NCI-H146 treated with DMSO at 0.1 percent for 48 hours (cell line): ENCODE measurements around the gene ZCWPW2.

ENCODE experiments used
- DNase-seq: peaks from one replicate; lab custom pipeline; 2025; ENCODE audit not compliant: unreplicated experiment; lab: John Stamatoyannopoulos, UW

The ZCWPW2 gene

GRCh38 chr3:28349469-28350000, 1.0 kb downstream of the ZCWPW2 start:
- DNase-seq = no peak

GRCh38 chr3:28376424-28376823, 27.9 kb downstream of the ZCWPW2 start:
- no peak for DNase-seq

GRCh38 chr3:28386049-28386448, 37.5 kb downstream of the ZCWPW2 start:
- DNase-seq = no peak

GRCh38 chr3:28388978-28389377, 40.5 kb downstream of the ZCWPW2 start:
- DNase-seq = no peak

GRCh38 chr3:28399206-28399605, 50.7 kb downstream of the ZCWPW2 start:
- DNase-seq = no peak

GRCh38 chr3:28406241-28406640, 57.7 kb downstream of the ZCWPW2 start:
- no peak for DNase-seq

GRCh38 chr3:28449398-28449797, 100.9 kb downstream of the ZCWPW2 start:
- DNase-seq = no peak

GRCh38 chr3:28462866-28463265, 114.3 kb downstream of the ZCWPW2 start:
- DNase-seq = no peak

GRCh38 chr3:28467414-28467813, 118.9 kb downstream of the ZCWPW2 start:
- no peak for DNase-seq

GRCh38 chr3:28476194-28476593, 127.7 kb downstream of the ZCWPW2 start:
- DNase-seq = peak; percentile 0

- no peak for DNase-seq
Observed at GRCh38 chr3:28476764-28477163, 128.2 kb downstream of the ZCWPW2 start.

GRCh38 chr3:28485164-28485563, 136.6 kb downstream of the ZCWPW2 start:
- no peak for DNase-seq

GRCh38 chr3:28495301-28495700, 146.8 kb downstream of the ZCWPW2 start:
- no peak for DNase-seq

GRCh38 chr3:28502397-28502937, 153.9 kb downstream of the ZCWPW2 start:
- DNase-seq = no peak

- no peak for DNase-seq
Observed at GRCh38 chr3:28504976-28505375, 156.5 kb downstream of the ZCWPW2 start.

- no peak for DNase-seq
Observed at GRCh38 chr3:28521663-28522062, 173.1 kb downstream of the ZCWPW2 start.

- DNase-seq = no peak
Observed at GRCh38 chr3:28542351-28542750, 193.8 kb downstream of the ZCWPW2 start.

- no peak for DNase-seq
Observed at GRCh38 chr3:28544236-28544635, 195.7 kb downstream of the ZCWPW2 start.

GRCh38 chr3:28544831-28545230, 196.3 kb downstream of the ZCWPW2 start:
- no peak for DNase-seq

- no peak for DNase-seq
Observed at GRCh38 chr3:28547677-28548076, 199.2 kb downstream of the ZCWPW2 start.

- no peak for DNase-seq
Observed at GRCh38 chr3:28553175-28553574, 204.7 kb downstream of the ZCWPW2 start.

GRCh38 chr3:28556195-28556594, 207.7 kb downstream of the ZCWPW2 start:
- no peak for DNase-seq

- DNase-seq = no peak
Observed at GRCh38 chr3:28564211-28564610, 215.7 kb downstream of the ZCWPW2 start.
